Dendritic cell treated with granulocyte-macrophage colony-stimulating factor and Interleukin-4, amounts not matched to agents 40 ng/mL and 50 ng/mL, for 4 days (primary cell): ENCODE measurements around the gene CASD1.

ENCODE experiments used
- H3K27ac Mint-ChIP-seq: one replicate; pipeline ENCODE4 v1.8.0; 2022; ENCODE audit warnings: mild to moderate bottlenecking, mixed read lengths
- H3K27me3 Mint-ChIP-seq: one replicate; pipeline ENCODE4 v1.8.0; 2022; ENCODE audit warnings: mild to moderate bottlenecking, mixed read lengths
- H3K36me3 Mint-ChIP-seq: one replicate; pipeline ENCODE4 v1.8.0; 2022; ENCODE audit warnings: low read depth, mixed read lengths
- H3K4me1 Mint-ChIP-seq: one replicate; pipeline ENCODE4 v1.8.0; 2022; ENCODE audit warnings: low read depth, mixed read lengths
- H3K4me3 Mint-ChIP-seq: one replicate; pipeline ENCODE4 v1.8.0; 2022; ENCODE audit warnings: mild to moderate bottlenecking, moderate library complexity, mixed read lengths
- H3K9me3 Mint-ChIP-seq: one replicate; pipeline ENCODE4 v1.8.0; 2022; ENCODE audit warnings: mixed read lengths
- intact Hi-C: fragments of 100-400 bp; cut with micrococcal nuclease; formaldehyde crosslinking; loops from one replicate; pipeline ENCODE4 v1.15.0; 2022

CASD1 gene

GRCh38 chr7:94532676-94533075 is 23.1 kb downstream of the CASD1 start:
- peaks cover 14% of the 10 kb centered on the region for H3K36me3 Mint-ChIP-seq
- no peaks in the 10 kb centered on the region for H3K4me1 Mint-ChIP-seq
- no peak overlapping the region for H3K4me3 Mint-ChIP-seq
- H3K27ac Mint-ChIP-seq = no peak overlapping the region
- no peaks in the 10 kb centered on the region for H3K9me3 Mint-ChIP-seq
- intact Hi-C loops = no loop called here
- H3K27me3 Mint-ChIP-seq = no peaks in the 10 kb centered on the region

- Mint-ChIP-seq H3K27me3 (no peaks in the 10 kb centered on the region), H3K9me3 (no peaks in the 10 kb centered on the region), H3K36me3 (peaks cover 12% of the 10 kb centered on the region), H3K4me3 (no peak overlapping the region), H3K4me1 (no peaks in the 10 kb centered on the region), H3K27ac (no peak overlapping the region)
- intact Hi-C loops = no loop called here
Measured at GRCh38 chr7:94540428-94540827, 30.8 kb downstream of the CASD1 start.

GRCh38 chr7:94547126-94547525 is 37.5 kb downstream of the CASD1 start:
- peaks cover 21% of the 10 kb centered on the region for H3K36me3 Mint-ChIP-seq
- no peaks in the 10 kb centered on the region for H3K27me3 Mint-ChIP-seq
- H3K4me3 Mint-ChIP-seq = no peak overlapping the region
- no peaks in the 10 kb centered on the region for H3K4me1 Mint-ChIP-seq
- H3K27ac Mint-ChIP-seq = no peak overlapping the region
- intact Hi-C loops = no loop called here
- no peaks in the 10 kb centered on the region for H3K9me3 Mint-ChIP-seq

GRCh38 chr7:94556028-94556427 is 46.4 kb downstream of the CASD1 start:
- Mint-ChIP-seq H3K36me3 (peaks cover 25% of the 10 kb centered on the region), H3K27ac (no peak overlapping the region), H3K27me3 (no peaks in the 10 kb centered on the region), H3K9me3 (no peaks in the 10 kb centered on the region), H3K4me1 (no peaks in the 10 kb centered on the region), H3K4me3 (no peak overlapping the region)
- intact Hi-C loops = no loop called here

GRCh38 chr7:94557215-94557614 is 47.6 kb downstream of the CASD1 start:
- intact Hi-C loops = no loop called here
- H3K36me3 Mint-ChIP-seq = peaks cover 22% of the 10 kb centered on the region
- no peaks in the 10 kb centered on the region for H3K27me3 Mint-ChIP-seq
- H3K4me3 Mint-ChIP-seq = no peak overlapping the region
- H3K9me3 Mint-ChIP-seq = no peaks in the 10 kb centered on the region
- H3K27ac Mint-ChIP-seq = no peak overlapping the region
- H3K4me1 Mint-ChIP-seq = peaks cover 1% of the 10 kb centered on the region

- Mint-ChIP-seq H3K4me3 (no peak overlapping the region), H3K9me3 (no peaks in the 10 kb centered on the region), H3K4me1 (peaks cover 5% of the 10 kb centered on the region), H3K36me3 (peaks cover 9% of the 10 kb centered on the region), H3K27ac (no peak overlapping the region), H3K27me3 (no peaks in the 10 kb centered on the region)
- intact Hi-C loops = no loop called here
Measured at GRCh38 chr7:94559972-94560371, 50.4 kb downstream of the CASD1 start.

GRCh38 chr7:94561841-94562514 is 52.4 kb downstream of the CASD1 start:
- H3K4me3 Mint-ChIP-seq = no peak overlapping the region
- H3K4me1 Mint-ChIP-seq = peaks cover 5% of the 10 kb centered on the region
- intact Hi-C loops = no loop called here
- no peaks in the 10 kb centered on the region for H3K9me3 Mint-ChIP-seq
- H3K27ac Mint-ChIP-seq = no peak overlapping the region
- peaks cover 9% of the 10 kb centered on the region for H3K36me3 Mint-ChIP-seq
- H3K27me3 Mint-ChIP-seq = no peaks in the 10 kb centered on the region

DNA sequence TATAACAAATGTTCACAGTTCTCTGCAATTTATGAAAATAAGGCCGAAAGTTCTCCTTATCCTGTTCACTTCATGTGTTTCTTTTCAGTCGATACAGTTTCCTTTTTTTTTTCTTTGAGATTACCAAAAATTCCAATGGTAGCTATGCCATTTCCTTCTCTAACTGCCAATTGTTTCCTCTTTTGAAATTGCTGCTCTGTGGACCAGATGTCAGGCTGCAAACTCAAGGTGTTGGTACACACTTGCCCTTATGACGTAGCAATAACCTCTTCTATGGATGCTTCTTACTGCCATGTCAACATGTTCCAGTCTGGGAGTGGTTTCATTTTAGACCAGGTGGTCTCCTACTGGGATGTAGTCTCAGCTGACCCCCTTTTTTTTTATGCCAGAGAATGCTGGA is 52.9 kb downstream of the CASD1 start:
- Mint-ChIP-seq H3K27me3 (no peaks in the 10 kb centered on the region), H3K36me3 (peaks cover 9% of the 10 kb centered on the region), H3K4me3 (no peak overlapping the region), H3K9me3 (no peaks in the 10 kb centered on the region), H3K4me1 (peaks cover 5% of the 10 kb centered on the region), H3K27ac (no peak overlapping the region)
- intact Hi-C loops = no loop called here

GRCh38 chr7:94565247-94565894 is 55.8 kb downstream of the CASD1 start:
- Mint-ChIP-seq H3K36me3 (peaks cover 1% of the 10 kb centered on the region), H3K4me1 (peaks cover 5% of the 10 kb centered on the region), H3K27me3 (no peaks in the 10 kb centered on the region), H3K27ac (no peak overlapping the region), H3K9me3 (peaks cover 5% of the 10 kb centered on the region), H3K4me3 (no peak overlapping the region)
- intact Hi-C loops = no loop called here

- Mint-ChIP-seq H3K9me3 (peaks cover 8% of the 10 kb centered on the region), H3K4me3 (no peak overlapping the region), H3K4me1 (peaks cover 2% of the 10 kb centered on the region), H3K27ac (no peak overlapping the region), H3K36me3 (no peaks in the 10 kb centered on the region), H3K27me3 (no peaks in the 10 kb centered on the region)
- intact Hi-C loops = no loop called here
Measured at GRCh38 chr7:94567396-94567795, 57.8 kb downstream of the CASD1 start.

GRCh38 chr7:94571816-94572215 is 62.2 kb downstream of the CASD1 start:
- H3K9me3 Mint-ChIP-seq = peaks cover 43% of the 10 kb centered on the region
- H3K27ac Mint-ChIP-seq = no peak overlapping the region
- no peak overlapping the region for H3K4me3 Mint-ChIP-seq
- H3K4me1 Mint-ChIP-seq = no peaks in the 10 kb centered on the region
- intact Hi-C loops = no loop called here
- peaks cover 24% of the 10 kb centered on the region for H3K36me3 Mint-ChIP-seq
- H3K27me3 Mint-ChIP-seq = no peaks in the 10 kb centered on the region

- intact Hi-C loops = no loop called here
Measured at GRCh38 chr7:94575646-94576045, 66.0 kb downstream of the CASD1 start.

DNA sequence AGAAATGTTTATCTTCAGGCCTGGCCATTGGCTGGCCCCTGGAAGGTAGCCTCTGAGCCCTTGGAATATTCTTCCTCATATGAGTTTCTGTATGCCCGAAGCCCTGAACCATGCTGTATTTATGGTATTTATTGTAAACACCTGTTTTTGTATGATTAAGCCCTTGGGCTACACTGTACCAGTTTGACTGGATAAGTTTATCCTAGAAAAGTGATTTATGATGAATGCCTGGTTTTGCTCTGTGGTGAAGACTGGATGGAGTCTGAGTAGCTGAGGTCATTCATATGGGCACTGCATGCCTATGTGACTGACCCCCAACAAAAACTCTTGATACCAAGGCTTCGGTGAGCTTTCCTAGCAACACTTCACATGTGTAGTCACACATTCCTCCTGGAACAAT is 66.7 kb downstream of the CASD1 start:
- H3K36me3 Mint-ChIP-seq = peaks cover 40% of the 10 kb centered on the region
- H3K27me3 Mint-ChIP-seq = no peaks in the 10 kb centered on the region
- intact Hi-C loops = no loop called here
- H3K9me3 Mint-ChIP-seq = peaks cover 46% of the 10 kb centered on the region
- H3K27ac Mint-ChIP-seq = no peak overlapping the region
- H3K4me3 Mint-ChIP-seq = no peak overlapping the region
- H3K4me1 Mint-ChIP-seq = no peaks in the 10 kb centered on the region

More at GRCh38 chr7:94575646-94576045, 66.0 kb downstream of the CASD1 start:
- no peaks in the 10 kb centered on the region for H3K4me1 Mint-ChIP-seq
- H3K27ac Mint-ChIP-seq = no peak overlapping the region
- H3K9me3 Mint-ChIP-seq = peaks cover 43% of the 10 kb centered on the region
- no peaks in the 10 kb centered on the region for H3K27me3 Mint-ChIP-seq
- H3K36me3 Mint-ChIP-seq = peaks cover 40% of the 10 kb centered on the region
- no peak overlapping the region for H3K4me3 Mint-ChIP-seq

- peaks cover 40% of the 10 kb centered on the region for H3K36me3 Mint-ChIP-seq
- no peaks in the 10 kb centered on the region for H3K4me1 Mint-ChIP-seq
- H3K9me3 Mint-ChIP-seq = peaks cover 50% of the 10 kb centered on the region
- no peak overlapping the region for H3K4me3 Mint-ChIP-seq
- H3K27me3 Mint-ChIP-seq = no peaks in the 10 kb centered on the region
- H3K27ac Mint-ChIP-seq = no peak overlapping the region
- intact Hi-C loops = no loop called here
Measured at GRCh38 chr7:94577357-94577756, 67.7 kb downstream of the CASD1 start.

DNA sequence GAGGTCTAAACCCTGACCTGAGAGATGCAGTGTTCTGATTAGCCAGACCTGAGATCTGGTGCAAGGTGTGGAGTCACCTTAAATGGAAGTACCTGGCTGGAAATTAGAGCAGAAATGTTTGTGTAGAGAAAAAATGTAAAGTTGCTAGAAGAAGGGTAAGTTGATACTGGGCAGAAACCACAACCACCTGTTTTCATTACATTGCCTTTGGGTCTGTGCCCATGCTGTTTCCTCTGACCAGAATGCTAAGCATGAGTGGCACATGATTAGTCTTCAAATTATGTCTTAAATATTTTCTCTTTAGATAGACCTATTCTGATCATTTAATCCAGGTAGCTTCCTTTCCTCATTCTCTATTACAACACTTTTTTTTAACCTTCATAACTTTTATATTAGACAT is 69.0 kb downstream of the CASD1 start:
- H3K36me3 Mint-ChIP-seq = peaks cover 40% of the 10 kb centered on the region

More for the DNA sequence above, 69.0 kb downstream of the CASD1 start:
- Mint-ChIP-seq H3K27ac (no peak overlapping the region), H3K4me3 (no peak overlapping the region), H3K27me3 (no peaks in the 10 kb centered on the region), H3K9me3 (peaks cover 37% of the 10 kb centered on the region), H3K4me1 (no peaks in the 10 kb centered on the region)
- intact Hi-C loops = no loop called here
